HG03432 (cell line): ENCODE data around the gene MLYCD.

ENCODE experiments used
- ATAC-seq: cut with Tn5 transposase; IDR thresholded peaks from one replicate; pipeline ENCODE4 v1.9.1; 2021; ENCODE audit warnings: mild to moderate bottlenecking, moderate library complexity; ENCODE audit not compliant: unreplicated experiment

Gene MLYCD

DNA sequence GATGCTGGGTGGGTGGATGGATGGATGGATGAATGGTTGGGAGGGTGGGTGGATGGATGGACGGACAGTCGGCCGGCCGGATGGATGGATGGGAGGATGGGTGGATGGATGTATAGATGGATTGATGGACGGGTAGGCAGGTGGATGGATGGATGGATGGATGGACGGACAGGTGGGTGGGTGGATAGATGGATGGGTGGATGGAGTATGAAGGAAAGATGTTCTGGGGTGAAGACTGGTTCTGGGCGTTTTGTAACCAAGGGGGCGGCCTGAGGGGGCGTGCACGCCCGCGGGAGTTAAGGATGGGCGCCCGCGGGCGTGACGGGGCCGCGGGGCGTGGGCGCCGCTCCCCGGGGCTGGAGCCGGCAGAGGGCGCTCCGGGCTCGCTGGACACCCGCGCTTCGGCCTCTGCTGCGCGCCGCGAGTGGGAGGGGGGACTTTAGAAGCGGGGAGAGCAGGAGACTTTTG lies 69.0 kb downstream of the MLYCD start, which contains the start of gene NECAB2:
TSS of gene NECAB2 (plus strand) at position 407 of the 468 bp plus-strand sequence. CDS start 405 bp downstream, outside the sequence.
- no peak for ATAC-seq

DNA sequence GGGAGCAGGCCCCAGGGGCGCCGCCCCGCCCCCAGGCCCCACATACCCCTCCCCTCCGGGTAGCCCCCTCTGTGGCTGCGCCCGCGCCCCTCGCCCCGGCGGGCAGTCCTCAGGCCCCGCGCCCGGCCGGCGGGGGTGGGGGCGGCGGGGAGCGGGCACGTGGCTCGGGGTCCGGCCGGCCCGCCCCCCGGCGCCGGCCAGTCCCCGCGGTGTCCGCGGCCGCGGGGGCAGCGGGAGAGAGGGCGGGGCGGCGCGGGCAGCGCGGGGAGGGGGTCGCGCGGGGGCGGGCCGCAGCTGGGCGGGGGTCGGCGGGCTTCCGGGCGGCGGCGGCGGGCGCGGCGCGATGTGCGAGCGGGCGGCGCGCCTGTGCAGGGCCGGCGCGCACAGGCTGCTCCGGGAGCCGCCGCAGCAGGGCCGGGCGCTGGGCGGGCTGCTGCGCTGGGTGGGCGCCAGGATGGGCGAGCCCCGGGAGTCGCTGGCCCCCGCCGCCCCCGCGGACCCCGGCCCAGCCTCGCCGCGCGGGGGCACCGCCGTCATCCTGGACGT lies 69.5 kb downstream of the MLYCD start:
- ATAC-seq, result no peak

- ATAC-seq, result no peak
These were observed 70.2 kb downstream of the MLYCD start for GRCh38 chr16:83968891-83969649.

GRCh38 chr16:83969771-83970429 lies 71.0 kb downstream of the MLYCD start:
- no peak for ATAC-seq

DNA sequence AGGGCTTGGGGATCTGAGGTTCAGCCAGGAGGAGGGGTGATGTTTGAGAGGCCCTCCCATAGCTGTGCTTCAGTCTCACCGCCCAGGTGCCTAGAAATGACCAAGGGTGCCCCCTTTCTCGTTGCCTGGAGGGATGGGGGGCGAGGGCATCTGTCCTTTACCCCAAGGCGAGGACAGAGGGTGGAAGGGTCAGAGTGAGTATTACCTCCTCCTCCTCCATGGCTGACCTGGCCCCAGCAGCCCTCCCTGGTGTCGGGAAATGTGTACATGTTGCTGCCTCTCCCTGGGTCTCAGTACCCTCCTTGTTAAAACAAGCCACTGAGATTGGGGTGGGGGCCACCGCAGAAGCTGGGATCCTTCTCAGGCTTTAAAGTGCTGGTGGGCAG lies 71.5 kb downstream of the MLYCD start:
- no peak for ATAC-seq

DNA sequence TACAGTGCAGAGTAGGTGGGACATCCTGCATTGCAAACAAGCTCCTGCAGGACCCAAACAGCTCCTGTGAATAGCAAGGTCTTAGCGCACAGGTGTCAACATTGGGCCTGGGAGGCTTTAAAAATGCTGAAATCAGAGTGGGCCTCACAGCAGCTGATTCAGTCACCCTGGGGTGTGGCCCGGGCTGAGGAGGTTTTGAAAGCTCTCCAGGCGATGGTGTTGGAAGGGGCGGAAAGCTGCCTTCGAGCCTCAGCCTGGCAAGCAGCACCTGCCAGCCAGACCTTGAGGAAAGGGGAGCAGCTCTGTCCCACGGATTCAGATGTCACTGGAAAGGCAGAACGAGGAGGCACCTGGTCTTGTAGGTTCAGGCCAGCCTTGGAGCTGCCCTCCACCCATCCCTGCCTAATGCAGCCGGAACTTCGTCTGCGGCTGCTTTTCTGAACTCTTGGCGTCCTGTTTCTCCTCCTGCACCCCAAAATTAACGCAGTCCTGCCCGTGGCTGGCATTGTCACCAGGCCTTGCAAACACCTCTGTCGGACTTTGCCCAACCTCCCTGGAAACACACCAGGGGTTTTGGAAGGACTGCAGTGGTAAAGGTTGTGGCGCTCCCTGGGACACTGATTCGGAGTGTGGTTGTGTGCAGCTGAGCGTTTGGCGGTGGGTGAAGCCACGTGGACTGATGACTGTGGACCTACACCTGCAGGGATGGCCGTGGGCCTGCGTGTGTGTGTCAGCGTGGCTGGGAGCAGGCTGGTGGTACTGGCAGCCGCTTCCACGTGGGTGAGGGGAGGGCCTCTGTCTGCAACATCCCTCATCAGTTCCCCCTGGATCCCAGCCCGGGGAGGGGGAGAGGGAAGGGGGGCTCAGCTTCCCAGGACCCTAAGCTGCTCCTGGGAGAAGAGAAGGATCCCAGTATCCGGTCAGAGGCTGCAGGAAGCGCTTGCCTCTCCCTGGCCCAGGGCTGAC lies 72.5 kb downstream of the MLYCD start:
- no peak for ATAC-seq

- no peak for ATAC-seq
These were observed 73.5 kb downstream of the MLYCD start for GRCh38 chr16:83972256-83973008.

GRCh38 chr16:83973077-83973476 lies 74.2 kb downstream of the MLYCD start:
- ATAC-seq, result no peak

GRCh38 chr16:83973581-83974385 lies 74.9 kb downstream of the MLYCD start:
- ATAC-seq, result no peak

DNA sequence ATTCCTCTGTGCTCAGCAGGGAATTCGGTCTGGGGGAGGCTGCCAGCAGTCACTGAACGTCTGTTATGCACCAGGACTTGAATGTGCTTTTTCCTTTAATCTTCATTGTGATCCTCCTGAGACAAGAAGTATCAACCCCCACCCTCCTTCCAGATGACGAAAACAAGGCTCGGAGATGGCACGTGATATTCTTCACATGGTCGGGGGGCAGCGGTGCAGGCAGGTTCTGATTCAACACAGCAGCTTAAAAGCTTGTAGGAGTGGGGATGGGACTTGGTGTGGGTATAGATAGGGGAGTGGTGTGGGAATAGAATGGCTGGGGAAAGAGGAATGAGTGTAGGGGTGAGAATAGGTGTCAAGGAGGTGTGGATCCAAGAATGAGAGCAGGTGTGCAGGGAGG lies 75.6 kb downstream of the MLYCD start:
- no peak for ATAC-seq

DNA sequence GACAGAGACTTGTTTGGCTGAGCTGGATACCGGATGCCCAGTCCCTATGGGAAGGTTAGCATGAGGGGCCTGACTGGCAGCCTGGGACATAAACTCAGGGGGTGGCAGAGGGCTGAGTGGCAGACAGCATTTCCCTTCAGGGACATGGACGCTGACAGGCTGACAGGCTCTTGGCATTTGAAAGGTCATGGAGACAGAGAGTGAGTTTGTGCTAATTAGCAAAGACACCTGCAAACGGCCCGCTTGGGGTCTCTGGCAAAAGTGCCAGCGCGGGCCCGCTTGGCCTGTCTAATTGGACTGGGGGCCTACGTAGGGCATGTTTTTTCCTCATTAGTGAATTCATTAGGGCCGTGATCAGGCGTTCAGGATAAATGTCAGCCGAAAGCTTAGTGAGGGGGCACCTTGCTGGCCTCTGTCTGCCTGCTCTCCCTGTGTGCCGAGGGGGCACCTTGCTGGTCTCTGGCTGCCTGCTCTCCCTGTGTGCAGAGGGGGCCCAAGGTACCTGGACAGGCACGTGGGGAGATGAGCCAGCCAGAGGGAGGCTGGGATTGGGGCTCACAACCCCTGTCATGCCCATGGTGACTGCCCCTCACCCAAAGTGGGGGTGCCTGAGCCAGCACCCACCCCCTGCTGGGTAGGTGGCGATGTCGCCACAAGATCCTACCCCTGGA lies 76.8 kb downstream of the MLYCD start:
- ATAC-seq, result no peak
